Neural progenitor cell (in vitro differentiated cells): Measurements from ENCODE around the gene OR51E1. TPM values are rescaled to one million over a fixed set of nuclear protein-coding genes. Genes with fewer than 3 reads are reported as not detected.

ENCODE experiments used
- DNase-seq: peaks from one replicate; pipeline ENCODE4 v3.0.0-alpha.2; 2016; ENCODE audit warnings: low spot score
- H2AFZ ChIP-seq: fragments of 200-600 bp; sonication (generic); replicated peaks from 2 replicates; pipeline ENCODE4 v1.6.1; 2016; ENCODE audit warnings: antibody characterized with exemption
- H3F3A ChIP-seq: fragments of 200-600 bp; sonication (generic); 2 replicates; pipeline ENCODE4 v1.6.1; 2016; ENCODE audit warnings: antibody characterized with exemption, low read depth
- H3K27ac ChIP-seq: fragments of 200-600 bp; sonication (generic); 2 replicates; pipeline ENCODE4 v1.5.1; 2016; ENCODE audit warnings: mild to moderate bottlenecking
- H3K27me3 ChIP-seq: fragments of 200-600 bp; sonication (generic); 2 replicates; pipeline ENCODE4 v1.6.1; 2016; ENCODE audit warnings: mild to moderate bottlenecking, moderate library complexity
- H3K36me3 ChIP-seq: fragments of 200-600 bp; sonication (generic); 2 replicates; pipeline ENCODE4 v1.5.1; 2016
- H3K4me1 ChIP-seq: fragments of 200-600 bp; sonication (generic); 2 replicates; pipeline ENCODE4 v1.6.1; 2016; ENCODE audit warnings: mixed run types
- H3K4me2 ChIP-seq: fragments of 200-600 bp; sonication (generic); 2 replicates; pipeline ENCODE4 v1.6.1; 2016
- H3K4me3 ChIP-seq: fragments of 200-600 bp; sonication (generic); 2 replicates; pipeline ENCODE4 v1.5.1; 2016
- H3K79me2 ChIP-seq: fragments of 200-600 bp; sonication (generic); 2 replicates; pipeline ENCODE4 v1.6.1; 2016; ENCODE audit warnings: low read depth
- H3K9ac ChIP-seq: fragments of 200-600 bp; sonication (generic); 2 replicates; pipeline ENCODE4 v1.6.1; 2016
- H3K9me3 ChIP-seq: fragments of 200-600 bp; sonication (generic); 2 replicates; pipeline ENCODE4 v1.5.1; 2016; ENCODE audit warnings: low read depth
- H4K20me1 ChIP-seq: fragments of 200-600 bp; sonication (generic); 2 replicates; pipeline ENCODE4 v1.6.1; 2016; ENCODE audit warnings: low read depth
- H3K27ac Mint-ChIP-seq: 3 replicates; pipeline ENCODE4 v1.8.0; 2021; ENCODE audit warnings: mixed read lengths
- H3K27me3 Mint-ChIP-seq: 2 replicates; pipeline ENCODE4 v1.8.0; 2022; ENCODE audit warnings: low read depth, mild to moderate bottlenecking, inconsistent platforms, moderate library complexity, mixed read lengths; ENCODE audit not compliant: insufficient read depth
- H3K36me3 Mint-ChIP-seq: 3 replicates; pipeline ENCODE4 v1.8.0; 2021; ENCODE audit warnings: mixed read lengths
- H3K4me1 Mint-ChIP-seq: 3 replicates; pipeline ENCODE4 v1.8.0; 2021; ENCODE audit warnings: mixed read lengths
- H3K4me3 Mint-ChIP-seq: 3 replicates; pipeline ENCODE4 v1.8.0; 2021; ENCODE audit warnings: mild to moderate bottlenecking, moderate library complexity, mixed read lengths
- H3K9me3 Mint-ChIP-seq: 3 replicates; pipeline ENCODE4 v1.8.0; 2020; ENCODE audit warnings: mixed read lengths
- CTCF ChIP-seq: fragments of 200-600 bp; sonication (generic); IDR thresholded peaks from 2 replicates; pipeline ENCODE4 v1.5.1; 2017; ENCODE audit warnings: antibody characterized with exemption, mild to moderate bottlenecking
- EZH2 ChIP-seq: fragments of 200-600 bp; sonication (generic); IDR thresholded peaks from 2 replicates; pipeline ENCODE4 v1.6.1; 2017; ENCODE audit warnings: antibody characterized with exemption, mild to moderate bottlenecking, moderate library complexity
- EZH2phosphoT487 ChIP-seq: fragments of 200-600 bp; sonication (generic); IDR thresholded peaks from 2 replicates; pipeline ENCODE4 v1.6.1; 2017; ENCODE audit warnings: antibody characterized with exemption
- total RNA-seq: library from RNA; depleted of rRNA; stranded (reverse); fragments of >200 nt; gene quantifications from 2 replicates; pipeline ENCODE4 v1.2.3, GENCODE V29; 2015; ENCODE audit warnings: low replicate concordance

The OR51E1 gene
- total RNA-seq, 1 donor from 2014 or later = not detected

- TF ChIP-seq EZH2 = no peak
- TF ChIP-seq EZH2phosphoT487 = no peak
- TF ChIP-seq CTCF = no peak
- no peaks in the 10 kb centered on the region for H3K9me3 Mint-ChIP-seq
These were observed 3.9 kb upstream of the OR51E1 start for GRCh38 chr11:4639931-4640330.

GRCh38 chr11:4641501-4641900, 2.3 kb upstream of the OR51E1 start:
- H3K27ac ChIP-seq = no peak overlapping the region
- no peak overlapping the region for H2AFZ ChIP-seq
- H3F3A ChIP-seq = no peaks in the 10 kb centered on the region
- H3K9ac ChIP-seq = no peak overlapping the region
- no peaks in the 10 kb centered on the region for H4K20me1 ChIP-seq
- H3K4me3 ChIP-seq = no peak overlapping the region
- TF ChIP-seq EZH2 = no peak
- TF ChIP-seq EZH2phosphoT487 = no peak
- TF ChIP-seq CTCF = no peak
- H3K4me2 ChIP-seq = no peak overlapping the region
- H3K9me3 ChIP-seq = no peaks in the 10 kb centered on the region
- no peaks in the 10 kb centered on the region for H3K4me1 ChIP-seq
- no peaks in the 10 kb centered on the region for H3K9me3 Mint-ChIP-seq
- no peaks in the 10 kb centered on the region for H3K36me3 Mint-ChIP-seq
- peaks cover 2% of the 10 kb centered on the region for H3K27me3 Mint-ChIP-seq
- H3K27me3 ChIP-seq = peaks cover 11% of the 10 kb centered on the region
- no peaks in the 10 kb centered on the region for H3K36me3 ChIP-seq
- H3K27ac Mint-ChIP-seq = no peak overlapping the region
- DNase-seq = no peak
- no peak overlapping the region for H3K4me3 Mint-ChIP-seq
- peaks cover 6% of the 10 kb centered on the region for H3K4me1 Mint-ChIP-seq
- no peaks in the 10 kb centered on the region for H3K79me2 ChIP-seq

More at GRCh38 chr11:4639931-4640330, 3.9 kb upstream of the OR51E1 start:
- H3K36me3 ChIP-seq = no peaks in the 10 kb centered on the region
- H3K4me2 ChIP-seq = no peak overlapping the region
- no peak overlapping the region for H3K27ac ChIP-seq
- H3K4me3 Mint-ChIP-seq = no peak overlapping the region
- no peaks in the 10 kb centered on the region for H4K20me1 ChIP-seq
- H3K4me1 Mint-ChIP-seq = peaks cover 6% of the 10 kb centered on the region
- H2AFZ ChIP-seq = no peak overlapping the region
- H3K79me2 ChIP-seq = no peaks in the 10 kb centered on the region
- peaks cover 11% of the 10 kb centered on the region for H3K27me3 ChIP-seq
- peaks cover 2% of the 10 kb centered on the region for H3K27me3 Mint-ChIP-seq
- H3K36me3 Mint-ChIP-seq = no peaks in the 10 kb centered on the region
- H3F3A ChIP-seq = no peaks in the 10 kb centered on the region
- no peak for DNase-seq
- no peak overlapping the region for H3K4me3 ChIP-seq
- no peaks in the 10 kb centered on the region for H3K4me1 ChIP-seq
- H3K27ac Mint-ChIP-seq = no peak overlapping the region
- no peaks in the 10 kb centered on the region for H3K9me3 ChIP-seq
- H3K9ac ChIP-seq = no peak overlapping the region

- Mint-ChIP-seq H3K36me3 (no peaks in the 10 kb centered on the region), H3K4me3 (no peak overlapping the region), H3K9me3 (no peaks in the 10 kb centered on the region), H3K27ac (no peak overlapping the region), H3K4me1 (peaks cover 6% of the 10 kb centered on the region), H3K27me3 (peaks cover 2% of the 10 kb centered on the region)
- Histone ChIP-seq H4K20me1 (no peaks in the 10 kb centered on the region), H3K4me3 (no peak overlapping the region), H3K9ac (no peak overlapping the region), H3K79me2 (no peaks in the 10 kb centered on the region), H3K9me3 (no peaks in the 10 kb centered on the region), H3K27me3 (peaks cover 9% of the 10 kb centered on the region), H3K36me3 (no peaks in the 10 kb centered on the region), H3F3A (no peaks in the 10 kb centered on the region), H2AFZ (no peak overlapping the region), H3K27ac (no peak overlapping the region), H3K4me2 (no peak overlapping the region), H3K4me1 (no peaks in the 10 kb centered on the region)
- TF ChIP-seq EZH2 = no peak
- TF ChIP-seq CTCF = no peak
- TF ChIP-seq EZH2phosphoT487 = no peak
- no peak for DNase-seq
These were observed 1.7 kb upstream of the OR51E1 start for GRCh38 chr11:4642043-4642442.
